Tibial nerve (tissue), 4 donors: ENCODE results near the gene SCN8A. TPM values are rescaled to one million over a fixed set of nuclear protein-coding genes. Genes with fewer than 3 reads are reported as not detected.

Experiments
- DNase-seq, 2 donors: peaks; one replicate each; pipeline ENCODE4 v3.0.0-alpha.2; 2019; ENCODE audit warnings: low spot score in 2 of 2
- H3K27ac ChIP-seq, 4 donors: fragments of 200-600 bp; sonication (generic) in 3 of 4; one replicate each; pipeline ENCODE4 v1.5.1; 2017 to 2019; ENCODE audit warnings: mild to moderate bottlenecking in 1 of 4
- H3K27me3 ChIP-seq, 2 donors: fragments of 200-600 bp; sonication (generic) in 1 of 2; one replicate each; pipeline versions ENCODE4 v1.5.1 to v1.6.0; 2017 to 2019
- H3K36me3 ChIP-seq, 3 donors: fragments of 200-600 bp; sonication (generic); one replicate each; pipeline ENCODE4 v1.5.1; 2018 to 2019
- H3K4me1 ChIP-seq, 4 donors: fragments of 200-600 bp; sonication (generic) in 3 of 4; one replicate each; pipeline ENCODE4 v1.5.1; 2017 to 2019
- H3K4me3 ChIP-seq, 4 donors: fragments of 200-600 bp; sonication (generic) in 3 of 4; one replicate each; pipeline ENCODE4 v1.5.1; 2017 to 2019; ENCODE audit warnings: mild to moderate bottlenecking in 1 of 4, moderate library complexity in 1 of 4
- H3K9me3 ChIP-seq, 4 donors: fragments of 200-600 bp; sonication (generic) in 3 of 4; one replicate each; pipeline ENCODE4 v1.5.1; 2017 to 2019
- EP300 ChIP-seq, 2 donors: sonication (generic); formaldehyde crosslinking; IDR thresholded peaks; one replicate each; pipeline ENCODE4 v1.6.1; 2017; ENCODE audit warnings: antibody characterized with exemption in 2 of 2, mild to moderate bottlenecking in 1 of 2
- POLR2A ChIP-seq, 2 donors: fragments of 450-650 bp; IDR thresholded peaks; one replicate each; pipeline ENCODE4 v1.6.1; 2017; ENCODE audit warnings: antibody characterized with exemption in 2 of 2, mild to moderate bottlenecking in 2 of 2, moderate library complexity in 2 of 2
- WGBS, 2 donors: methylation state at CpG; one replicate each; pipeline ENCODE4 v1.1.5; 2018; 5-methylcytosine and 5-hydroxymethylcytosine counted together
- total RNA-seq, 4 donors: library from RNA; depleted of rRNA; stranded (reverse); fragments of >200 nt; gene quantifications; one replicate each; pipeline ENCODE4 v1.1.0, GENCODE V29; 2016
- TF ChIP-seq, protein P1 (sequence below), 5 experiments: fragments of 200-600 bp in 3 of 5; fragments of 450-650 bp in 2 of 5; sonication (generic) in 3 of 5; IDR thresholded peaks; one replicate each; pipeline ENCODE4 v1.5.1; 2016 to 2019; ENCODE audit warnings: antibody characterized with exemption in 5 of 5, mild to moderate bottlenecking in 3 of 5, moderate library complexity in 2 of 5

Gene SCN8A
- total RNA-seq, 4 donors from 2014 or later = 0.21 to 3.3 (median 0.50) TPM

DNA sequence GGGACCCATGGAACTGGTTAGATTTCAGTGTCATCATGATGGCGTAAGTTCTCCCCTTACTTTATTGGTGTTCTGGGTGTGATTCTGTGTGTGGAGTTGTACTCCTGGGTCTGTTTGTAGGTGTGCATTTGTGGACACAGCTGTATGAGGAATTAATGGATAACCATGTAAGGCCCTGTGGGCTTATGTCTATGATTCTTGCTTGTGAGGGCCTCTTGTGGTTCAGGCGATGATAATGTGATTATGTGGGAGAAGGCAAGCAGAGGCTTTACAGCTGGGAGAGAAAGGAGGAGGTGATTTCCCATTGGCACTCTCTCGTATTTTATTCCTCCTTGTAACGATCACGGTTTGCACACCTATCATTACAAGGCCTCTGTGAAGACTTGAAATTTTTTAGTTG is 96.1 kb downstream of the SCN8A start:
- Histone ChIP-seq H3K27ac (no peak overlapping the region), H3K9me3 (no peaks in the 10 kb centered on the region), H3K36me3 (no peaks in the 10 kb centered on the region), H3K4me1 (peaks cover 0 to 10% (median 0%) of the 10 kb centered on the region in 4 donors), H3K4me3 (no peak overlapping the region), H3K27me3 (no peaks in the 10 kb centered on the region)
- DNase-seq = no peak
- 81 to 88% methylated on average over 5 of the region's 5 CpGs for WGBS, 2 donors
- TF ChIP-seq, protein P1, sequence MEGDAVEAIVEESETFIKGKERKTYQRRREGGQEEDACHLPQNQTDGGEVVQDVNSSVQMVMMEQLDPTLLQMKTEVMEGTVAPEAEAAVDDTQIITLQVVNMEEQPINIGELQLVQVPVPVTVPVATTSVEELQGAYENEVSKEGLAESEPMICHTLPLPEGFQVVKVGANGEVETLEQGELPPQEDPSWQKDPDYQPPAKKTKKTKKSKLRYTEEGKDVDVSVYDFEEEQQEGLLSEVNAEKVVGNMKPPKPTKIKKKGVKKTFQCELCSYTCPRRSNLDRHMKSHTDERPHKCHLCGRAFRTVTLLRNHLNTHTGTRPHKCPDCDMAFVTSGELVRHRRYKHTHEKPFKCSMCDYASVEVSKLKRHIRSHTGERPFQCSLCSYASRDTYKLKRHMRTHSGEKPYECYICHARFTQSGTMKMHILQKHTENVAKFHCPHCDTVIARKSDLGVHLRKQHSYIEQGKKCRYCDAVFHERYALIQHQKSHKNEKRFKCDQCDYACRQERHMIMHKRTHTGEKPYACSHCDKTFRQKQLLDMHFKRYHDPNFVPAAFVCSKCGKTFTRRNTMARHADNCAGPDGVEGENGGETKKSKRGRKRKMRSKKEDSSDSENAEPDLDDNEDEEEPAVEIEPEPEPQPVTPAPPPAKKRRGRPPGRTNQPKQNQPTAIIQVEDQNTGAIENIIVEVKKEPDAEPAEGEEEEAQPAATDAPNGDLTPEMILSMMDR (IDR thresholded peaks at IDR 0.05) = no peak
- TF ChIP-seq POLR2A (IDR thresholded peaks at IDR 0.05) (no peak), EP300 (IDR thresholded peaks at IDR 0.05) (no peak)

DNA sequence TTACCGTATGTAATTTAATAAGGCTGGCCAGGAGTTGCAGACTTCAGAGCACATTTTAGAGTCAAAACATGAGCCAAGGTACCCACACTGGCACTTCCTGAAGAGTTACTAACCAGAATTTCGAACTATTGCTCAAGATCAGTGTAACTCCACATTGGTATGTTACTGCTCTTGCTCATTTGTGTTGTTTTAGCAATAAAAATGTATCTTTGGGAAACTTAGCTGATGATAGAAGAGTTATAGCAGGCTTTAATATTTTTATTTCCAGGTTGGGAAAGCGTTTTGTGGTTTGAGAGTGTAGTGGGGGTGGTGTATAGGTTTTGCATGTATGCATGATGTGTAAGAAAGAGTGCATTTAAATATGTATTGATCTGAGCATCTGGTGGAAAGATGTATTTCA is 96.6 kb downstream of the SCN8A start:
- H3K27me3 ChIP-seq = no peaks in the 10 kb centered on the region
- no peak overlapping the region for H3K27ac ChIP-seq
- no peak overlapping the region for H3K4me3 ChIP-seq
- H3K9me3 ChIP-seq = no peaks in the 10 kb centered on the region
- DNase-seq = no peak
- TF ChIP-seq, protein P1 (IDR thresholded peaks at IDR 0.05) = no peak
- no peak for TF ChIP-seq EP300 (IDR thresholded peaks at IDR 0.05)
- TF ChIP-seq POLR2A (IDR thresholded peaks at IDR 0.05) = no peak
- WGBS, 2 donors = 76 to 80% methylated on average over 3 of the region's 3 CpGs
- peaks cover 0 to 10% (median 0%) of the 10 kb centered on the region in 4 donors for H3K4me1 ChIP-seq
- no peaks in the 10 kb centered on the region for H3K36me3 ChIP-seq

- DNase-seq = no peak
- TF ChIP-seq, protein P1 (IDR thresholded peaks at IDR 0.05) = no peak
- no peak for TF ChIP-seq EP300 (IDR thresholded peaks at IDR 0.05)
- H3K4me1 ChIP-seq = no peaks in the 10 kb centered on the region
- no peak overlapping the region for H3K4me3 ChIP-seq
- 87 to 89% methylated on average over 4 of the region's 4 CpGs for WGBS, 2 donors
- no peak overlapping the region for H3K27ac ChIP-seq
- H3K36me3 ChIP-seq = no peaks in the 10 kb centered on the region
- H3K27me3 ChIP-seq = no peaks in the 10 kb centered on the region
- H3K9me3 ChIP-seq = no peaks in the 10 kb centered on the region
Measured at GRCh38 chr12:51689983-51690382, 99.0 kb downstream of the SCN8A start.

- Histone ChIP-seq H3K9me3 (no peaks in the 10 kb centered on the region), H3K36me3 (no peaks in the 10 kb centered on the region), H3K27me3 (no peaks in the 10 kb centered on the region), H3K4me1 (no peaks in the 10 kb centered on the region), H3K4me3 (no peak overlapping the region), H3K27ac (no peak overlapping the region)
- TF ChIP-seq, protein P1 (IDR thresholded peaks at IDR 0.05) = no peak
- TF ChIP-seq EP300 (IDR thresholded peaks at IDR 0.05) = no peak
- no peak for TF ChIP-seq POLR2A (IDR thresholded peaks at IDR 0.05)
- 71 to 75% methylated on average over 2 of the region's 2 CpGs for WGBS, 2 donors
- no peak for DNase-seq
Measured at GRCh38 chr12:51692016-51692415, 101.0 kb downstream of the SCN8A start.

DNA sequence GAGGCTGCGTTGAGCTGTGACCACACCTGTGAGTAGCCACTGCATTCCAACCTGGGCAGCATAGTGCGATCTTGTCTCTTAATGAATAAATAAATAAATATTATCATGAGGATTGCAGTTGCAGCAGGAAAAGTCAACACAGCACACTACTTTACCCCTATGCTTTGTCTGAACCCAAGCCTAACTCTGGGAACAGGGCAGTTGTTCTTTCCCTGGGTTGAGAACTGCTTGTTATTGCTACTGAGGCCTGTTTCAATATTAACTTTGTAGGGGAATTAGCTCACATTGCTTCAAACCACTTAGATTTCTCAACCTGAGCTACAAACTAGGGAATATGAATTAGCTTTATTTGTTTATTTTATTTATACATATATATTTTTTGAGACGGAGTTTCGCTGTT is 102.5 kb downstream of the SCN8A start:
- Histone ChIP-seq H3K4me1 (no peaks in the 10 kb centered on the region), H3K27me3 (no peaks in the 10 kb centered on the region), H3K27ac (no peak overlapping the region), H3K9me3 (no peaks in the 10 kb centered on the region), H3K4me3 (no peak overlapping the region), H3K36me3 (no peaks in the 10 kb centered on the region)
- WGBS, 2 donors = 91 to 98% methylated on average over 4 of the region's 4 CpGs
- TF ChIP-seq, protein P1 (IDR thresholded peaks at IDR 0.05) = no peak
- TF ChIP-seq POLR2A (IDR thresholded peaks at IDR 0.05) (no peak), EP300 (IDR thresholded peaks at IDR 0.05) (no peak)
- no peak for DNase-seq
